Left ventricle myocardium superior (tissue), 1 donor: ENCODE measurements around the gene ABLIM2. TPM values are rescaled to one million over a fixed set of nuclear protein-coding genes. Genes with fewer than 3 reads are reported as not detected.

ENCODE experiments used
- ATAC-seq: fragments of 200-7000 bp; cut with Tn5 transposase; one replicate; pipeline ENCODE4 v1.9.1; 2020; ENCODE audit warnings: mild to moderate bottlenecking, moderate library complexity
- DNase-seq: peaks from one replicate; pipeline ENCODE4 v3.0.0-alpha.2; 2020
- intact Hi-C: fragments of 100-400 bp; cut with micrococcal nuclease; formaldehyde crosslinking; loops from one replicate; pipeline ENCODE4 v1.11.0; 2022
- total RNA-seq: library from RNA; stranded (reverse); fragmentation: NEBNext Ultra II Directional; extraction: Animal tissue kit (Norgen Biotek cat#: 25700); gene quantifications from one replicate; pipeline ENCODE4 v1.2.1, GENCODE V29; 2021
- donor health status: DM: no; HTN: yes; CAD: no; lungs with severe emphysema.

Gene ABLIM2
- total RNA-seq, 1 donor from 2014 or later, result 28.3 TPM

DNA sequence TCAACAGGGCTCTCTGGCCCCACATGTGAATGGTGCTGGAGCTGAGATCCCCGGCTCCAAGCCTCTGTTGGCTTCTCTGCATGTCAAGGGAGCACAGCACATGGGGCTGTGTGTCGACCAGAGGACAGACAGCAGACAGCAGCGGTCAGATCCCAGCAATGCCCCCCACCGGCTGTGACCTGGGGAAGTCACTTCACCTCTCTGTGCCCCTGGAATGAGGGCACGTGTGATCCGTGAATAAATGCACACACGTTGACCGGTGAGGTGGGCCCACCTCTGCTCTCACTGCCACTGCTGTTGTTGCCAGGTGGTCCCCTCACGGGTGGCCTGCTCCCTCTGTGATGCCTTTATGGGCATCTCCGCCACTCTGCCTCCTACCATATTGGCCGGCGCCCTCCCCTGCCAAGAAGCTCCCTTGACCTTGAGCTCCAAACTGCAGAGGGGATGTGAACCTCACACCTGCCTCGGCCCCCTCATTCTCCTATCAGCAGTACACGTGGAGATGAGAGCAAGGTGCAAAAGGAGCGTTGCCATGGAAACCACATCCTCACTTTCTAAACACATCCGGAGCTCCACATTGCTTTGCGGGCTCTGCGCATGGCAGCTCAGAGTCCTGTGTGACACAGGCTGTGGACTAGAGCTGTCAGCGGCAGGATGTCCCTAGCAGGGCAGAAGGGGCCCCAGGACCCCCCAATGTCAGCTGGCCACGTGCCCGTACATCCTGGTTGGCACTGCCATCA lies 75.4 kb downstream of the ABLIM2 start:
- ATAC-seq, result no peak
- no peak for DNase-seq
- intact Hi-C loops, result no loop called here

GRCh38 chr4:8082517-8083055 lies 76.0 kb downstream of the ABLIM2 start:
- DNase-seq, result no peak
- ATAC-seq, result no peak
- intact Hi-C loops, result no loop called here

DNA sequence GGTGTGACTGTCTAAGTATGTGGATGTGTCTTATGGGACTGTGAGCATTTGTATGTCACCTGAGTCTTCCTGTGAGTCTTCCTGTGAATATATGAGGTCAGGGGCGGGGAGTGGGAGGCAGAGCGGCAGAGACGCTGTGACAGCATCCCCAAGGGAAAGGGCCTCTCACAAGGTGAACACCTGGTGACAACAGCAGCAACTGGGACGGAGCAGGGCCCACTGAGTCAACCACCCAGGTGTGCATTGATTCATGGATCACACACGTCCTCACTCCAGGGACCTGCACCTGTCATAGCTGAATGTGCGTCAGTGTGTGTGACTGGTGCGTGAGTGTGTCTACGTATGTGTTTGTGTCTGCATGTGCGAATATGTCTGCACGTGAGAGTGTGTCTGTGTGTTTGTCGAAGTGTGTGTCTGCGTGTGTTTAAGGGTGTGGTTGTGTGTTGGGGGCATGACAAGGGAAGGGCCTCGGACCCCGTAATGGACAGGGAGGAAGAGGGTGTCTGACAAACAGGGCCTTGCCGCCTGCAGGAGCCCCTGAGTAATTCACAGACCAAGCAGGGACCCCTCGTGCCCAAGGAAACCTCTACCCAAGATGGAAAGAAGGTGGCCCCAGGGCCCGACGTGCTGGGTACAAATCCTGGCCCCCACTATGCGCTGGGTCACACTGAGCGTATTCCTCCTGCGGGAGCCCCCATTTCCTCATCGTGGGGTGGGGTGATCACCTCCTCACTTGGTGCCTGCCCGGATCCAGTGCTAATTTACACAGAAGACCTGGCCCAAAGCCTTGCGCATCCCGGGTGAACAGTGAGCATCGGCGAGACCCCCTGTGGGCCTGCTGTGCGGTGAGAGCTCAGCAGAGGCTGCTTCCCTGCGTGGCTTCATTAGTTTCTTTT lies 76.7 kb downstream of the ABLIM2 start:
- intact Hi-C loops, result no loop called here
- no peak for DNase-seq
- ATAC-seq, result no peak

GRCh38 chr4:8081171-8081570 lies 77.4 kb downstream of the ABLIM2 start:
- ATAC-seq (no peak), DNase-seq (no peak)

GRCh38 chr4:8080754-8081065 lies 77.9 kb downstream of the ABLIM2 start:
- ATAC-seq, result no peak
- intact Hi-C loops, result no loop called here
- no peak for DNase-seq

More at GRCh38 chr4:8081171-8081570, 77.4 kb downstream of the ABLIM2 start:
- intact Hi-C loops, result no loop called here

GRCh38 chr4:8079916-8080753 lies 78.5 kb downstream of the ABLIM2 start:
- DNase-seq (peak; percentile 55), ATAC-seq (peak; percentile 83)
- intact Hi-C loops, result no loop called here

DNA sequence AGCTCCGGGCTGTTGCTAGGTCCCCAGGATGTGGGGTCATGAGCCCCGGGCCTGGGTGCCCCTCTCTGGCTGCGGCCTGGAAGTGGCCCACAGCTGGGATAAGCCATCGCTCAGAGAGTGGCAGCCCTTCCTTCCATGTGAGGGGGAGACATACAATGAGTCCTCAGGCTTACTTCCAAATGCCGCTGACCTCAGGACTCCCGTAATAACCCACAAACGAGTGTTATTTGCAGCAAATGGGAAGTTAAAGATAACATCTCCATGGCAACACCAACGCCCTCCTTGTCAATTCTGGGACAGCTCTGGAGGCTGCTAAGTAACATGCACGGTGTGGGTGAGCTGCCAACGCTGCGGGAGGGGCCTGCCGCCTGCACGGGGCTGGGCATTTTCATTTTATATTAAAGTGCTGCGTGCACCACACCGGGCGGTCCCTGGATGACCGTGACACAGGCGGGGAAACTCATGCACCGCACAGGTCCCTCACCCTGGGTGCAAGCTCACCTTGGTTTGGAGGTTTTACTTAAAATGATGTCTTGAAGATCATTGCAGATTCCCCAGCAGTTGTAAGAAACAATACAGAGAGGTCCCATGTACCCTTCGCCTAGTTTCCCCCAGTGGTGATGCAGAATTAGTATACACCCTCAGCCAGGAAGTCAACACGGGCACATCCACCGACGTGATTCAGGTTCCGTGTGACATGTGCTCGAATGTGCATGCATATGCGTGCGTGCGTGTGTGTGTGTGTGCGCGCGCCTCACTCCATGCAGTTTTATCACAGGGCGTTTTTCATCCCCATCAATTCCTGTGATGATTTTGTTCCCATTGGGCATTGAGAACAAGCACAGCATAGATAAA lies 79.4 kb downstream of the ABLIM2 start:
- ATAC-seq, result peak; percentile 71
- DNase-seq, result peak; percentile 49
- intact Hi-C loops, result no loop called here

DNA sequence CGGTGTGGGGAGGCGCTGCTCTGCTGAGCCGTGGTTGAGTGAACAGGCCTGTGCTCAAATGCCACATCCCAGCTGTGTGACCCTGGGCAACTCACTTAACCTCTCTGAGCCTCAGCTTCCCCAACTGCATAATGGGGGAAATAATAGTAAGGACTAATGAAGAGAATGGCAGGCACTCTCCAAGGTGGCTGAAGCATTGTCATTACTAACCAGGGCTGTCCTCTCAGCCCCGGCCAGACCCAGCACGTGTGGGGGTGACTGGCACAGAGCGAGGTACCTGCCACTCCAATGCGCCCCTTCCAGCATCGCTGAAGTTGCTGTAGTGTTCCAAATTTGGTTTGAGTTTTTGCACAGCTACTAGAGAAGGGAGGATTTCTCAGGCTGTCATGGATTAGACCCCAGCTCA lies 80.0 kb downstream of the ABLIM2 start:
- intact Hi-C loops, result no loop called here
- no peak for ATAC-seq
- DNase-seq, result no peak

DNA sequence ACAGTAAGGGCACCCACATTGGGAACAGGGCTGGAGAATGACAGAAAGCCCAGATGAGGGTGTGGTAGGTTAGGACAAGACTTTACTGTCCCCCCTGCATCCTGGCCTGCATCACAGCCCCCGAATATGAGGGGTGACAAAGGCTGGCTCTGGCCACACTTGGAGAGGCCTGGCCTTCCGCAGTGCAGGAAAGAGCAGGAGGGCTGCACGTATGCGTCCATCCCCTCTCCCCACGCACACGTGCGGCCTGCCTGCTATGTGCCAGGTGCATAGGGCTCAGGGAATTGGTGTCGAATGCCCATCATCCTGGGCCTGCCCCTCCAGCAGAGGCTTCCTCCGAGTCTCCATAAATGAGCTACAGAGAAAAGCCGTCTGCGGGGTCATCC lies 80.5 kb downstream of the ABLIM2 start:
- no peak for ATAC-seq
- intact Hi-C loops, result no loop called here
- DNase-seq, result no peak

DNA sequence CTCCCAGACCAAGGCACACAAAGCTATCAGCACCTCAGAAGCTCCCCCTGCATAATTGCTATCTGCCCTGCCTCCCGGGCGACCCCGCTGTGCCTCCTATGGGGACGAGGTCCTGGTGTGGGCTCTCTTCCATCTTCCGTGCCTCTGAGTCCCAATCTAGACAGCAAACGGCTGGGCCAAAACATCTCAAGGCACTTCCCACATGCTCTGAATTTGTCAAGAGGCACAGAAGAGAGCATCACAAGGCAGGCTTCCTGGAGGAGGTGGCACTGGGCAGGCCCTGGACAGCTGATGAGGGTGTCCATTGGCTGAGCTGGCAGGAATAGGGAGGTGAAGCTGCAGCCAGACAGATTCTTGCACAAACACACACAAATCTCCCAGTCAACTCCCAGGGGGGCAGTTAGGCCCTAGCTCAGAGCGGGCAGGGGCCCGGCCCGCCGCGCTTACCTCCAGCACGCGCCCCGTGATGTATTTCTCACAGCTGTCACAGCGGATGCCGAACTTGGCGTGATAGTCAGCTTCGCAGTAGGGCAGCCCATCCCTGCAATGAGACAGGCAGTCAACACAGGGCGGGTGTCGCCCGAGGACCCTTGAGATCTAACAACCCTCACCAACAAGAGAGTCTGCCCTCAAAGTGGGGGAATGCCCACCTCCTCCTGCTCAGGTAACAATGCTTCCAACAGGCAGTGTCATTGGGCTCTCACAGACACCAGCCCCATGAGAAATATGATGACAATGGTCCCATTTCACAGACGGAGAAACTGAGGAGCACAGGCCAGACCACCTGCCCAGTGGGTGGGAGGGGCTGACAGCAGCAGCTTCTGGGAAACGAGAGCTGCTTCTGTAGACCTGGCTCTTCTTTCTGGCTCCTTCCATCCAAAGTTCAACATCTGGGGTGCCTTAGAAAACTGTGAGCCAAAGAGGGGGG lies 81.2 kb downstream of the ABLIM2 start:
- intact Hi-C loops, result no loop called here
- no peak for DNase-seq
- ATAC-seq, result no peak

DNA sequence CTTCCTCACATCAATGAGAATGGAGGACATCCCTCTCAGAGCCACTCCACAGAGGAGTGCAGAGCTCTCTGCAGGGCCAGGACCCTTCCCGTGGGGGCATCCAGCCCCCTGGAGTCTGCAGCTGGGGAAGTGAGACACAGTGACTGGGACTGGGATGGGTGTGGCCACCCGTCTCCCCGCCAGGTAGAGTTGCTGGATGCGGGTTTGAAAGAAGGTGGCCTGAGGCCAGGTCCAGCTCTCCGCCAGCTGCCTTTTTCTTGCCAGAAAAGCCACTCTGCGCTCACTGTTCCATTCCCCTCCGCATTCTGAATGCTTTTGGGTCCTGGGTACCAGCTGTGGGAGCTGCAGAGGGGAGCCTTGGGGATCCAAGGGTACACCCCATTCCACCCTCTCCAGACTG lies 82.6 kb downstream of the ABLIM2 start:
- ATAC-seq, result no peak
- no peak for DNase-seq
- intact Hi-C loops, result no loop called here

GRCh38 chr4:8073206-8073863 lies 85.3 kb downstream of the ABLIM2 start:
- DNase-seq, result no peak
- no peak for ATAC-seq
- intact Hi-C loops, result no loop called here

GRCh38 chr4:8072235-8072968 lies 86.2 kb downstream of the ABLIM2 start:
- intact Hi-C loops, result no loop called here
- ATAC-seq (no peak), DNase-seq (no peak)

DNA sequence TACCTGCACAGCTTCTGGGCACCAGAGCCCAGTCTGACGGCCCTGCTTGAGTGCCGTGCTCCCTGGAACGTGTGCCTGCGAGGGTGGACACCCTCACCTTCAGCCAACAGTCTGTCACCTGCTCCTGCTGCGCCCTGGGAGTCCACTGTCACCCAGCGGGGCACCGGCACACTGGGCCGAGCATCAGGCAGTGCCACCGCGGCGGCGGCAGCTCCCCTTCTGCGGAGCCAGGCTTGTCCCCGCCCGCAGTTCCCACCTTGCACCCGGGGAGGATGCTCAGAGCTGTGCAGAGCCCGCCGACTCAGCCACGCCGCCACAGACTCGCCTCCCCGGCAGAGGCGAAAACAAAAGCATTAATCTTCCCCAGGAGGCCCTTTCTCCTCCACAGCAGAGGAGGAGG lies 86.8 kb downstream of the ABLIM2 start:
- DNase-seq (no peak), ATAC-seq (no peak)
- intact Hi-C loops, result no loop called here

- DNase-seq, result no peak
These were observed 87.6 kb downstream of the ABLIM2 start for GRCh38 chr4:8070736-8071718.

More at GRCh38 chr4:8070736-8071718, 87.6 kb downstream of the ABLIM2 start:
- intact Hi-C loops, result no loop called here
- no peak for ATAC-seq
